ENCODE measurements around the gene NOS2. TPM values are rescaled to one million over a fixed set of nuclear protein-coding genes. Genes with fewer than 3 reads are reported as not detected.
"Not testable (repeated sequence)": the region's sequence is repeated elsewhere in the genome, so short reads cannot be mapped to it uniquely, and the experiment has no call there.

The NOS2 gene
- total RNA-seq, 4 donors from 2014 or later, result 0.09 to 2.8 (median 0.62) TPM; not detected in 1

- no peak for DNase-seq
- no peak overlapping the region for H3K4me3 ChIP-seq
- H3K36me3 ChIP-seq, result no peaks in the 10 kb centered on the region
- TF ChIP-seq POLR2A (IDR thresholded peaks at IDR 0.05) (no peak), CTCF (IDR thresholded peaks at IDR 0.05) (no peak)
- H3K4me1 ChIP-seq, result no peaks in the 10 kb centered on the region
- H3K9me3 ChIP-seq, result no peaks in the 10 kb centered on the region
- H3K27ac ChIP-seq, result no peak overlapping the region
- no peaks in the 10 kb centered on the region for H3K27me3 ChIP-seq
- intact Hi-C loops (cut with DNase I; ENCODE audit: low total_unique reads), result no loop called here
These were observed 34.2 kb upstream of the NOS2 start for GRCh38 chr17:27834571-27834970.

GRCh38 chr17:27832831-27833230 is 32.5 kb upstream of the NOS2 start:
- no peaks in the 10 kb centered on the region for H3K36me3 ChIP-seq
- H3K9me3 ChIP-seq, result no peaks in the 10 kb centered on the region
- no peaks in the 10 kb centered on the region for H3K27me3 ChIP-seq
- intact Hi-C loops (cut with DNase I; ENCODE audit: low total_unique reads), result no loop called here
- TF ChIP-seq POLR2A (IDR thresholded peaks at IDR 0.05) (no peak), CTCF (IDR thresholded peaks at IDR 0.05) (no peak)
- no peak overlapping the region for H3K27ac ChIP-seq
- H3K4me3 ChIP-seq, result no peak overlapping the region
- no peaks in the 10 kb centered on the region for H3K4me1 ChIP-seq
- no peak for DNase-seq

GRCh38 chr17:27829888-27830287 is 29.6 kb upstream of the NOS2 start:
- H3K9me3 ChIP-seq; intact Hi-C loops (cut with DNase I; ENCODE audit: low total_unique reads); H3K27ac ChIP-seq; H3K27me3 ChIP-seq; DNase-seq; H3K4me1 ChIP-seq; H3K4me3 ChIP-seq; H3K36me3 ChIP-seq: not testable (repeated sequence)

DNA sequence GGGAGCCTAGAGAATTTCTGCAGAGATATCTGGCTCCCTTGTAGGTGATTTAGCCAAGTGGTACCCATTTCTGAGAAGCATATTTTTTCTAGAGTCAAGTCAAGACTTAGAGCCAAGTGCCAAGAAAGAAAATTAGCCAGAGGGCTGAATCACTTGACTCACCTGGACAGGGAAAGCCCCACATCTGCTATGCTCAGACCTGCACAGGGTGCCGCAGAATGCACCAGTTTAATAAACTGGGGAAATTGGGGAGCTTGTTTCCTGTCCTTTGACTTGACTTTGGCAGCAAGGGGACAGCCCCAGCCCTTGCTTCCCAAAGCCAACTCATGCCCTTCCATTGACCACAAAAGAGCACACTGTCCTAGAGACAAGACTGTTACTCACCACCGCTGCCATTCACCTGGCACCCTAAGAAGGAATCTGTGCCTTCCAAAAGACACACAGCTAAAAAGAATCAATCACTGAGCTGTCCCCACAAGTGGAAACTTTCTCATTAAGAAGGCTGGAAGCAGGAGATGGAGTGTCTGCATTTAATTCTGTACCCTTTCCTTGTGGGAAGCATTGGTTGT is 28.9 kb upstream of the NOS2 start:
- DNase-seq; H3K4me1 ChIP-seq; H3K27ac ChIP-seq; H3K4me3 ChIP-seq; H3K27me3 ChIP-seq; intact Hi-C loops (cut with DNase I; ENCODE audit: low total_unique reads); H3K36me3 ChIP-seq; H3K9me3 ChIP-seq: not testable (repeated sequence)

DNA sequence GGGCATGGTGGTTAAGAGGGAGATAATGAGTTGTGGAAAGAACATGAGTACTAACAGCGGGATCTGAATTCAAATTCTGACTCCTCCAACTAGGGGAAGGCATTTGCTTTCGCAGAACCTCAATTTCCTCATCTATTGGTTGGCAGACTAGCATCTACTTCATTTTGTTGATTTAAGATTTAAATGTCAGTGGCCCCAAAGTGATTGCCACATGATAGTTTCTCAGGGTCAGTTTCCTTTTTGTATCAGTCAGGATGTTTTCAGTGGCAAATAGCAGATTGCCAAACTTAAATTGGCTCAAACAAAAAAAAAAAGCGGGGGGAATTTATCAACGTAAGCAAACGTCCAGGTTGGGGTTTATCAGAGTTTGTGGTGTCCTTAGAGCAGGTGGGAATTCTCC is 25.1 kb upstream of the NOS2 start:
- Histone ChIP-seq H3K4me3 (no peak overlapping the region), H3K4me1 (no peaks in the 10 kb centered on the region), H3K9me3 (no peaks in the 10 kb centered on the region), H3K27me3 (no peaks in the 10 kb centered on the region), H3K36me3 (no peaks in the 10 kb centered on the region), H3K27ac (no peak overlapping the region)
- intact Hi-C loops (cut with DNase I; ENCODE audit: low total_unique reads), result no loop called here
- TF ChIP-seq POLR2A (IDR thresholded peaks at IDR 0.05) (no peak), CTCF (IDR thresholded peaks at IDR 0.05) (no peak)
- DNase-seq, result no peak

DNA sequence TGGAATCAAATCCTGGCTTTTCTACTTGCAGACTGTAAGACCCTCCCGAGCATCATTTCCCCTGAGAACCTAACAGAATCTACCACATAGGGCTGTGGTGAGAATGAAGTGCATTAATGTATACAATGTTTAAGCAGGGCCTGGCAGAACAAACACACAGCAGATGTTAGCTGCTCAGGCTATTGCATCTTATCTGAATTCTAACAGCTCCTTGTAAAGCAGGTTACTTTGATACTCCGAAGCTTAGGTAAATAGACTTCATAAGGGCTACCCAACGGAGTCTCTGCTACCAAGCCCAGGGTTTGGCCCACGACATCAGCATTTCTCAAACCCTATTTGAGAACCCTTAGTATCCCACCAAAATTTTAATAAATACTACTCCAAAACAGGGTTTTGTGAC is 24.4 kb upstream of the NOS2 start:
- Histone ChIP-seq H3K27me3 (no peaks in the 10 kb centered on the region), H3K4me1 (no peaks in the 10 kb centered on the region), H3K9me3 (no peaks in the 10 kb centered on the region), H3K27ac (no peak overlapping the region), H3K36me3 (no peaks in the 10 kb centered on the region), H3K4me3 (no peak overlapping the region)
- no peak for TF ChIP-seq CTCF (IDR thresholded peaks at IDR 0.05)
- no peak for TF ChIP-seq POLR2A (IDR thresholded peaks at IDR 0.05)
- no peak for DNase-seq
- intact Hi-C loops (cut with DNase I; ENCODE audit: low total_unique reads), result no loop called here

Data from uterus (tissue), 4 donors.